Right ventricle myocardium superior (tissue), 1 donor: ENCODE results near the gene UGT1A3. TPM values are rescaled to one million over a fixed set of nuclear protein-coding genes. Genes with fewer than 3 reads are reported as not detected.
"Not testable (repeated sequence)": the region's sequence is repeated elsewhere in the genome, so short reads cannot be mapped to it uniquely, and the experiment has no call there.

ENCODE experiments used
- ATAC-seq: fragments of 200-7000 bp; cut with Tn5 transposase; one replicate; pipeline ENCODE4 v1.9.1; 2020; ENCODE audit warnings: mild to moderate bottlenecking; ENCODE audit not compliant: poor library complexity
- DNase-seq: peaks from one replicate; pipeline ENCODE4 v3.0.0-alpha.2; 2020
- intact Hi-C: fragments of 100-400 bp; cut with DNase I; formaldehyde crosslinking; loops from one replicate; pipeline ENCODE4 v1.11.2; 2022
- total RNA-seq: library from RNA; stranded (reverse); fragmentation: NEBNext Ultra II Directional; extraction: Animal tissue kit (Norgen Biotek cat#: 25700); gene quantifications from one replicate; pipeline ENCODE4 v1.2.1, GENCODE V29; 2021
- donor health status: DM: no; HTN: yes; CAD: no; lungs with severe emphysema.

UGT1A3 gene
- total RNA-seq, 1 donor from 2014 or later = not detected

- intact Hi-C loops, ATAC-seq, DNase-seq: not testable (repeated sequence)
Observed at GRCh38 chr2:233751212-233752009, 22.6 kb downstream of the UGT1A3 start.

GRCh38 chr2:233754872-233755611 lies 26.2 kb downstream of the UGT1A3 start:
- DNase-seq = no peak
- no peak for ATAC-seq
- intact Hi-C loops = no loop called here

- DNase-seq = no peak
- ATAC-seq = no peak
- intact Hi-C loops = no loop called here
Observed at GRCh38 chr2:233756429-233757081, 27.7 kb downstream of the UGT1A3 start.

- no peak for DNase-seq
- intact Hi-C loops = no loop called here
- ATAC-seq = no peak
Observed at GRCh38 chr2:233758141-233758540, 29.3 kb downstream of the UGT1A3 start.

GRCh38 chr2:233758849-233759248 lies 30.0 kb downstream of the UGT1A3 start:
- no peak for DNase-seq
- intact Hi-C loops = no loop called here
- no peak for ATAC-seq

GRCh38 chr2:233760043-233760442 lies 31.2 kb downstream of the UGT1A3 start, which contains the start of gene UGT1A1:
UGT1A1 (plus strand) TSS chr2:233760270; CDS start chr2:233760288, 18 bp downstream.
- DNase-seq (no peak), ATAC-seq (no peak)
- intact Hi-C loops = no loop called here

GRCh38 chr2:233761040-233761769 lies 32.4 kb downstream of the UGT1A3 start:
- intact Hi-C loops = no loop called here
- ATAC-seq (no peak), DNase-seq (no peak)

GRCh38 chr2:233764264-233764663 lies 35.4 kb downstream of the UGT1A3 start:
- ATAC-seq = no peak
- no peak for DNase-seq
- intact Hi-C loops = no loop called here

GRCh38 chr2:233764761-233765160 lies 35.9 kb downstream of the UGT1A3 start:
- DNase-seq = no peak
- ATAC-seq = no peak
- intact Hi-C loops = no loop called here

- intact Hi-C loops = no loop called here
- DNase-seq (no peak), ATAC-seq (no peak)
Observed at GRCh38 chr2:233766416-233766815, 37.6 kb downstream of the UGT1A3 start.

GRCh38 chr2:233768076-233768475 lies 39.2 kb downstream of the UGT1A3 start:
- no peak for ATAC-seq
- no peak for DNase-seq
- intact Hi-C loops = no loop called here

GRCh38 chr2:233769260-233769659 lies 40.4 kb downstream of the UGT1A3 start:
- DNase-seq (no peak), ATAC-seq (no peak)
- intact Hi-C loops = no loop called here

GRCh38 chr2:233772153-233772552 lies 43.3 kb downstream of the UGT1A3 start:
- intact Hi-C loops = no loop called here
- ATAC-seq = no peak
- DNase-seq = no peak

GRCh38 chr2:233772583-233772982 lies 43.7 kb downstream of the UGT1A3 start:
- intact Hi-C loops = no loop called here
- DNase-seq (no peak), ATAC-seq (no peak)

- ATAC-seq (no peak), DNase-seq (no peak)
- intact Hi-C loops = no loop called here
Observed at GRCh38 chr2:233773854-233774253, 45.0 kb downstream of the UGT1A3 start.

- intact Hi-C loops = no loop called here
- ATAC-seq (no peak), DNase-seq (no peak)
Observed at GRCh38 chr2:233775414-233775813, 46.6 kb downstream of the UGT1A3 start.

GRCh38 chr2:233778030-233778429 lies 49.2 kb downstream of the UGT1A3 start, which contains the start of gene MROH2A:
MROH2A (plus strand) TSS chr2:233778330; CDS start chr2:233779359, 1,029 bp downstream.
- no peak for DNase-seq
- intact Hi-C loops = no loop called here
- no peak for ATAC-seq

- no peak for ATAC-seq
- DNase-seq = no peak
- intact Hi-C loops = no loop called here
Observed at GRCh38 chr2:233779722-233780121, 50.9 kb downstream of the UGT1A3 start.

- intact Hi-C loops = no loop called here
- no peak for ATAC-seq
- no peak for DNase-seq
Observed at GRCh38 chr2:233780771-233781170, 51.9 kb downstream of the UGT1A3 start.
